NCI-H1092 (cell line): Measurements from ENCODE around the gene ARHGAP6.
"Not testable (repeated sequence)": the region's sequence is repeated elsewhere in the genome, so short reads cannot be mapped to it uniquely, and the experiment has no call there.

Source experiments
- DNase-seq: peaks from one replicate; lab custom pipeline; 2025; lab: John Stamatoyannopoulos, UW

ARHGAP6 gene

DNA sequence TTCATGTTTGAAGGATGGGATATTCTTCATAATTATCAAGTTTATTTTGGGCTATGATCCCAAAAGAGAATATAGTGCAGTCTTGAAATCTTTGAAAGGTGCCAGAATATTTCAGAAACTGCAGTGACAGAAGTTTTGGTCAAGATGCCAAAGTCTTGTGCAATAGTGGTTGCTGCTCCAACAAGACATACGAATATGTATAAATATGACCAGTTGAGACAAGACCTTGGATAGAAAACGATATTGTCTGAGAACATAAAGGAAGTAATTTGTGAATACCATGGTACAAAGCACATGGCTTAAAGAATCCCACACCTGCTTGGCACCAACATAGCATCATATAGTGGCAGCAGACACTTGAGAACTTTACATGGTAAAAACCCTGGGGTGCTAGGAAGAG is 421.1 kb downstream of the ARHGAP6 start:
- DNase-seq: no peak

- no peak for DNase-seq
These were observed 423.0 kb downstream of the ARHGAP6 start for GRCh38 chrX:11242704-11243103.

- DNase-seq: no peak
These were observed 424.0 kb downstream of the ARHGAP6 start for GRCh38 chrX:11241720-11242119.

- DNase-seq: no peak
These were observed 426.5 kb downstream of the ARHGAP6 start for GRCh38 chrX:11239230-11239629.

- not testable (repeated sequence) for DNase-seq
These were observed 430.3 kb downstream of the ARHGAP6 start for GRCh38 chrX:11235377-11235776.

DNA sequence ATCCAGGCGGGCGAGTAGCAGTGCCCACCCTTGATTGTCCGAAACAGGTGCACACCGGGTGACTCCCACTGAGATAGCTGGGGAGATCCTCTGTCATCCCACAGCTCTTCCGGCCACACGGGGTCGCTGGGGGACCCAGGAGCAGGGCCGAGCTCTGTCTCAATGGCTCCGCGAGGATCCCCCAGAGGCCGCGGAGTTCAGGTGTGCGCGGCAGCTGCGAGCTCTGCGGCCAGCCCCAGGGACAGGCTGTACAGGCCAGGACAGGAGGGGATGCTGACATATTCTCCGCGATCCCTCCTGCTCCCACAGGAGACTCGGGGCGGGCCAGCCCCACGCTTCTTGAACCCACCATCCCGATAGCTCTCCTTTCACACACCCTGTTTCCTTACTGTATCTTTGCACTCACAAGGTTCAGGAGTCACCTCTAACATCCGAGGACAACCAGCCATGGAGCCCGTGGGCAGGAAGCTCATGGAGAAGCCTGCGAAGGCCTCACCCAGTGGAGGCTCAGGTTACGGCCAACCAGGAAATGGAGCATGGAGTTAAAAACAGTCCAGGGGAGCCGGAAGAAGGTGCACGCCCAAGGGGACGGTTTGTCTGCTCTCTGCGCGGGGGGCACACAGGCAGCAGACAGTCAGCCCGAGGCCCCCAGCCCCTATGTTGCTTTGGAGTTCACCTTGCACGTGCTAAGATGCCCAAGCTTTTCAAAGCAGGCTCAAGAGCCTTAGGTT is 450.4 kb downstream of the ARHGAP6 start:
- DNase-seq: no peak

DNA sequence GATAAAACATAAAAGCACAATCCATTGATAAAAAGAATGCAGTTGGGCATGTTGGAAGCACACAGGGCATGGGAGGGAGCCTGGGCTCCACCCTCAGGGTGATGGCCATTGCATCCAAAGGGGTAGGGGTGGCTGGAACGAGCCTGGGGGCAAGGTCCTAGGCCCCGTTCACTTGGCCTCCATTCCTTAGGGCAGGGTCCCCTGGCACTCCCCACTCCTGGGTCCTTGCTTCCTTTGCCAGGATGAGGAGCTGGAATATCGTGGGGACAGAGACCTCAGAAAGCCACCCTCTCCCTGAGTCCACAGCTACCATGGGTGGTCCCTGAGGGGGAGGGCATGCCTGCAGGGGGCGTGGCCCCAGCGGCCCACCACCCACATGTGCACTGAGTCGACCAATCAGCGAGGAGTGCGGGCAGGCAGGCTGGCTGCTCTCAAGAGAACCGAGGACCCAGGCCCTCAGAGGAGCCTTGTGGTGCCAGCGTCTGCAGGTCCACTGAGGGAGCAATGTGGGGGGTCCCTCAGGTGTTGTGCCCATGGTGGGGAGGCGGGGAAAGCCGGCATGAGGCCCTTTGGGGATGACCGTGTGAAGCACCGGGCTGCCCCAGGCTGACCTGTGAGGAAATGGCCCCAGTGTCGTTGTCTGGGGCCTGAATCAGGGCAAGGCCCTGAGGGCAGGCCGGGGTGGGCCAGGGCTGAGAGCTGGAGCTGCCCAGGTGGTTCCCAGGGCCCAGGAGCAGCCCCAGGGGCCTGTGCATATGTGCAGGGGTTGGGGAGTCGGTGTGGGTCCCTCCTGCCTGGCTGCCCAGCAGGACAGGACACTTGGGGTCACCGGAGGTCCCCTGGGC is 451.2 kb downstream of the ARHGAP6 start:
- DNase-seq: no peak

DNA sequence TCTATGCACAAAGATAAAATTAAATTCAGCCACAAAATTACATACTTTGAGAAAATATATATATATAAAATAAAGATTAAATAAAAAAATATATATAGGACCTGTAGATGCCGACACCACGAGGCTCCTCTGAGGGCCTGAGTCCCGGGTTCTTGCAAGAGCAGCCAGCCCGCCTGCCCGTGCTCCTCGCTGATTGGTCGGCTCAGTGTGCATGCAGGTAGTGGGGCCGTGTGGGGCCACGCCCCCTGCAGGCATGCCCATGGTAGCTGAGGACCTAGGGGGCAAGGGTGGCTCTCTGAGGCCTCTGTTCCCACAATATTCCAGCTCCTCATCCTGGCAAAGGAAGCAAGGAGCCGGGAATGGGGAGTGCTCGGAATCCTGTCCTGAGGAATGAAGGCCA is 453.0 kb downstream of the ARHGAP6 start:
- DNase-seq: no peak

GRCh38 chrX:11210415-11210801 is 455.3 kb downstream of the ARHGAP6 start:
- DNase-seq: no peak

GRCh38 chrX:11209798-11210414 is 455.8 kb downstream of the ARHGAP6 start:
- DNase-seq: no peak

DNA sequence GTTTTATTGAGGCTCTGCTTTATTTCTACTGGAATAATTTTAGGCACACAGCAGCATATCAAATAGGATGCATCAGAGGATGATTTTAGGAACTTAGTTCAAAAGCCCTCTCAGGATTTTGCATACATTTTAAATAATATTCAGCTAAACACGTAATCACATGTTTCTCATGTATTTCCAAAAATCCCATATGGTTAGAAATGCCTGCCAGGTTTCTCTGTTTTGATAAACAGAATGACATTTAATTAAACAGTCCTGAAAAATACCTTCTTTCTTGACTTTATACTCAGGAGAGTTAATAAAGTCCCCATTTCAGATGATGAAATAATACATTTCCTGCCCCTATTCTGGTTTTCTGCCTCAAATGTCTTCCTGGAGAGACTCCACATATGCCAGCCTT is 459.0 kb downstream of the ARHGAP6 start:
- no peak for DNase-seq

GRCh38 chrX:11205796-11206195 is 459.9 kb downstream of the ARHGAP6 start:
- DNase-seq: no peak

DNA sequence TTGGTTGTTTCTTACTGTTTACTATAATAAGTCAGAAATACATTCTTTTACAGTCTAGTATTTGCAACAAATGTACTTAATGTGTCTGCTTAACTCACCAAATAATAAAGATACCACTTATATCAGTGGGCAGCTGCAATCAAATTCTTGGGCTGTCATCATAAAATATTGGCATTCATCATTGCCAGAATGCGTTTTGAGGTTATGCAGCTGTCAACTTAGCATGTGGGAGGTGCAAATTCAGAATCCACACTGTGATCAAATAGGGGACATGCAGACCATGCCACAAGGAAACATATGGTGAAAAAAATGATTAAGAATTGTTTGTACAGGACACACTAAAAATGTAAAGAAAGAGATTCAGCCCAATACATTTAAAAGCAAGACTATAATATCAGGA is 468.0 kb downstream of the ARHGAP6 start:
- DNase-seq: no peak

DNA sequence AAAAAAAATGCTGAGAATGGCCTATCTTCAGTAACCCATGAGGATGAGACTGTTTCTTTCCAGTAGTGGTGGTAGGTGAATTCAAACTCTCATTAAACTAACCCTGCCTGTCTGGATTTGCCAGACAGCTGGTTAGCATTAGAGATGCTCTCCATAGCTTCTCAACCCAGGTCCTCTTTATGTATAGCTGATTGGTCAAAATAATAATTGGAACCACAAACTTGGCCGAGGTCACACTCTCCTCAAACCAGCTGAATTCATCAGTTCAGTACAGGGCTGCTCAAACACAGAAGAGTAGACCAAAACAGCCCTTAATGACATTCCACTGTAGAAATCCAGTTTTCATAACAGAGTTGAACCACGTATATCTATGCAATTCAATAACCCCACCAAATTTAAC is 469.2 kb downstream of the ARHGAP6 start:
- no peak for DNase-seq

DNA sequence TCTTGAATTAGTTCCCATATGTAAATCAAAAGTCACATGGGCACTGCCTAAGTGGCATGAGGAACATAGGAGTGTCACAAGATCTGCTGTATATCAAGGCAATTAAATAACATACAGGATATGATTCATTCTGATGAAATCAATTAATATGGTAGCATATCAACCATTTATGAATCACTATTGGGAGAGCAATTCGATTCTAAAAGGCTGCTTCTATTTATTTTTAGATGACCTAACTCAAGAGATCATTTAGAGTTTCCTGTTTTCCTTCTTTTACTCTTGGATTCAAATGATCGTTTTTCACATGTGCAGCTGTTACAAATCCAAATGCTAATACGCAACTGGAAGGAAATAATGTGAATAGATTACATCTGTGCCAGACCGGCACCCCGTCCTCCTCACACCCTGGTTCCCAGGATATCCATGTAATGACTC is 472.7 kb downstream of the ARHGAP6 start:
- no peak for DNase-seq

DNA sequence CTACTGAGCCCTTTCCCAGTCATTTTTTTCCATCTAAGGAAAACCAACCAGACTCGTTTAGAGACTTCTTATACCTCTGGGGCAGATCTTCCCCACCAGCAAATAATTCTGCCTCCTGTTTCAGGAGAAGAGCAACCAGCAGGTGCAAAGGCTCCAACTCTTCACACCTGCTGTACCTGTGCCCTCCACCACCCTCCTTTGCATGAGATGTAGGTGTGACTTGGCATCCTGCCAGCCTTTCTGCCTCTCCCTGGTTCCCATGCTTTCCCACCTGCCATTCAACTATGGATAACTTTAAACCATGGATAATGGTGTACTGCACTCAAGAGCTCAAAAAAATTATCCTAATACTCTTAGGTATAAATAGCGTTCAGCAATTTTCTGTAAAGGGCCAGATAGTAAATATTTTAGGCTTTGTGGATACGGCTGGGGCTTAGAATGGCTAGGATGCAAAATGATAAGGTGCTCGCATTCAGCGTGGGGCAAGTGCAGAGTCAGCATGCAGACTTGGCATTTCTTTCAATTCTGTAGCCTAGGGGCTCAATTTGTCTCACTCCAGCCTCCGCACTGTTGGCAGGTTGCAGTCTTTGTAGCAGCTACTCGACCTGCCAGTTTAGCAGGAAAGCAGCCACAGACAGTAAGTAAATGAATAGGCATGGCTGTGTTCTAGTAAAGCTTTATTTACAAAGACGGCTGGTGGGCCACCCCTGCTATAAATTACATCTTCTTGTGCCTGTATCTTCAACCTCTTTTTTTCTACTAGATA is 474.8 kb downstream of the ARHGAP6 start:
- DNase-seq: peak; percentile 9

DNA sequence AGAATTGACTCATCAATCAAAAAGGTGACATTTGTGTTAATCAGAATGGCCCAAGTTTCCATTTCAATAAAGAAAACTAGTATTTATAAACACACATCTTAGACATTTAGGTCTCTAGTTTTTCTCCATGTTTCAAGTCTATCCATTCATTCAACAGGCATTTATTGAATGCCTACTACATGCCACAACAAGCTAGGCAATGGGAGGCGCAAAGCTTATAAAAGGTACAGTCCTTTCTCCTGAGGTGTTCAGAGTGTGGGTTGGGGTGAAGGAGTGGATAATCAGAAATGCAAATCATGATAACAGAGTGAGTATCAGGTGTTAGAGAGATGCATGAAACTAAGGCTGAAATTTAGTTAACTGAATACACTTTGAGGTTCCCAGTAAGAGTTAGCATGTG is 476.6 kb downstream of the ARHGAP6 start:
- DNase-seq: no peak

GRCh38 chrX:11188664-11189063 is 477.1 kb downstream of the ARHGAP6 start:
- DNase-seq: no peak

GRCh38 chrX:11187001-11187400 is 478.7 kb downstream of the ARHGAP6 start:
- no peak for DNase-seq

DNA sequence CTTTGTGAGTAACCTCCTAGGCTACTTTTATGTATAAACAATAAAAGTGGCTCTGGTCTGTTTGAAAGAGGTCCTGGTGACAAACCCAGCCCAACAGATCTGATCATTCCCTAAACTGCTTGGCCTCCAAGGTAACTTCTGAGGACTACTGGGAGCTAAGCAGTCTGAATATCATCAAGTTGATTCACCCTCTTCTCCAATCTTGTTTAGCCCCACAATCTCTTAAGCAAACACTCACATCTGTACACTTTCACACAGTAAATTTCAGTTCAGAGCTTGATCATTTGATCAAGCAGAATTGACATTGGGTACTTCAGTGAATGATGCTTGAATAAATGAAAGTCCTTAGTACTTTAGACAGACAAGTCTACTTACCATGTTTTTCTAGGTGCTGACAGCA is 479.9 kb downstream of the ARHGAP6 start:
- no peak for DNase-seq

DNA sequence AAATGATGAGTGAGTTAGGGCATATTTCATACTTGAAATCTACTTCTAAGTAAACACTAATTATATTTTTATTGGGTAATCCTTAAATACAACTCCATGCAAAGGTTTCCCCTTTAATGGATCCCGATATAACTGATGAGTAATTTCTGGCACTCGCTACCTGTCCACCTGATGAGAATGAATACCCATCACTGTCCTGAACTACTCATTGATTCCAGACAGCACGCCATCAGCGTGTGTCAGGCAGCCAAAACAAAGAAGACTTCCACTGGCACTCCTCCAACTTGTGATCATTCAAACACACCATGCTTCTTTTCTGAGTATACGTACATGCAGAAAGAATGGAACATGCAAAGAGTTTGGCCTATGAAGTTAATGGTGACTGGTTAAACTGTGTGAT is 485.1 kb downstream of the ARHGAP6 start:
- peak; percentile 20 for DNase-seq

GRCh38 chrX:11172415-11172814 is 493.3 kb downstream of the ARHGAP6 start:
- DNase-seq: no peak
